ENCODE data around the gene LMOD1.

DNA sequence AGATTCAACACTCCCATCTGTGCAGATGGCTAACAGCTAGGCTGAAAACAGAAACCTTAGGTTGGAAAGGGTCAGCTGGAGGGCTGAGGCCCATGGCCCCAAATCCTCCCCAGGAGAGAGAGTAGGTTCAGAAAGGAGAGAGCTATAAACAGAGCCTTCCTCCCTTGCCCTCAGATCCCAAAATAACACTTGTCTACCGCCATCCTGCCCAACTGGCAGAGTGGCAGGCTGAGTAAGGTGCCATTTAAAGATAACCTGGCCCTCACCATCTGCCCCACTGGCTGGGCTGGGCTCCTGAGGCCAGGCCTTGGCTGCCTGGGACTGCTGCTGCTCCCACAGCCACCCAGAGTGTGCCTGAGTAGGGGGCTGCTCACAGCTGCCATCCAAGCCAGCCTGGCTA is 61.9 kb downstream of the LMOD1 start:
- TF ChIP-seq POLR2A (IDR thresholded peaks at IDR 0.05), result peak; percentile 56 to 71
- TF ChIP-seq, protein P1, sequence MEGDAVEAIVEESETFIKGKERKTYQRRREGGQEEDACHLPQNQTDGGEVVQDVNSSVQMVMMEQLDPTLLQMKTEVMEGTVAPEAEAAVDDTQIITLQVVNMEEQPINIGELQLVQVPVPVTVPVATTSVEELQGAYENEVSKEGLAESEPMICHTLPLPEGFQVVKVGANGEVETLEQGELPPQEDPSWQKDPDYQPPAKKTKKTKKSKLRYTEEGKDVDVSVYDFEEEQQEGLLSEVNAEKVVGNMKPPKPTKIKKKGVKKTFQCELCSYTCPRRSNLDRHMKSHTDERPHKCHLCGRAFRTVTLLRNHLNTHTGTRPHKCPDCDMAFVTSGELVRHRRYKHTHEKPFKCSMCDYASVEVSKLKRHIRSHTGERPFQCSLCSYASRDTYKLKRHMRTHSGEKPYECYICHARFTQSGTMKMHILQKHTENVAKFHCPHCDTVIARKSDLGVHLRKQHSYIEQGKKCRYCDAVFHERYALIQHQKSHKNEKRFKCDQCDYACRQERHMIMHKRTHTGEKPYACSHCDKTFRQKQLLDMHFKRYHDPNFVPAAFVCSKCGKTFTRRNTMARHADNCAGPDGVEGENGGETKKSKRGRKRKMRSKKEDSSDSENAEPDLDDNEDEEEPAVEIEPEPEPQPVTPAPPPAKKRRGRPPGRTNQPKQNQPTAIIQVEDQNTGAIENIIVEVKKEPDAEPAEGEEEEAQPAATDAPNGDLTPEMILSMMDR (IDR thresholded peaks at IDR 0.05 in 4 of 5, conservative IDR thresholded peaks at IDR 0.05 in 1 of 5), result no peak

Measured in gastrocnemius medialis (tissue), 4 donors.